ENCODE results near the gene KIRREL1.

- no peak for TF ChIP-seq POLR2AphosphoS5 (IDR thresholded peaks at IDR 0.05)
- TF ChIP-seq POLR2A (IDR thresholded peaks at IDR 0.05), result no peak
- TF ChIP-seq CTCF (IDR thresholded peaks at IDR 0.05), result no peak
These were observed 24.5 kb upstream of the KIRREL1 start for GRCh38 chr1:157968946-157969345.
